WTC11 (cell line): ENCODE measurements around the gene LSM4.

Experiments
- CREB1 ChIP-seq: sonication (generic); formaldehyde crosslinking; IDR thresholded peaks from 2 replicates; pipeline ENCODE4 v1.8.0; 2023; ENCODE audit warnings: mild to moderate bottlenecking, missing genetic modification reagents
- CTCF ChIP-seq: fragments of 200-600 bp; IDR thresholded peaks from 2 replicates; pipeline ENCODE4 v1.8.0; 2022; ENCODE audit warnings: antibody characterized with exemption
- FOXK1 ChIP-seq: sonication (generic); formaldehyde crosslinking; IDR thresholded peaks from 2 replicates; pipeline ENCODE4 v1.8.0; 2022; ENCODE audit warnings: mild to moderate bottlenecking, moderate library complexity, missing genetic modification reagents
- NR2C2 ChIP-seq: sonication (generic); formaldehyde crosslinking; IDR thresholded peaks from 2 replicates; pipeline ENCODE4 v1.8.0; 2022; ENCODE audit warnings: mild to moderate bottlenecking, missing genetic modification reagents
- TP53 ChIP-seq: sonication (generic); formaldehyde crosslinking; IDR thresholded peaks from 2 replicates; pipeline ENCODE4 v1.8.1; 2023; ENCODE audit warnings: mild to moderate bottlenecking, missing genetic modification reagents
- USF2 ChIP-seq: sonication (generic); formaldehyde crosslinking; IDR thresholded peaks from 2 replicates; pipeline ENCODE4 v1.8.1; 2023; ENCODE audit warnings: mild to moderate bottlenecking, missing genetic modification reagents, moderate library complexity

- TF ChIP-seq CTCF (no peak), USF2 (CRISPR knock-in tag) (no peak), CREB1 (CRISPR knock-in tag) (no peak), TP53 (CRISPR knock-in tag) (no peak), FOXK1 (CRISPR knock-in tag) (no peak), NR2C2 (CRISPR knock-in tag) (no peak)
Measured at GRCh38 chr19:18342090-18342632, 19.3 kb upstream of the LSM4 start.
